Tibial artery (tissue), 4 donors: ENCODE results near the gene PCSK5.

Experiments used
- DNase-seq, 2 donors: peaks; one replicate each; pipeline ENCODE4 v3.0.0-alpha.2; 2019
- H3K27ac ChIP-seq, 2 donors: fragments of 200-600 bp; sonication (generic) in 1 of 2; 1 replicate in 1 of 2; 2 replicates in 1 of 2; pipeline ENCODE4 v1.5.1; 2018 to 2019; ENCODE audit warnings: mild to moderate bottlenecking in 1 of 2
- H3K27me3 ChIP-seq, 2 donors: fragments of 200-600 bp; sonication (generic) in 1 of 2; one replicate each; pipeline versions ENCODE4 v1.5.1 to v1.6.0; 2016 to 2019
- H3K36me3 ChIP-seq, 3 donors: fragments of 200-600 bp; sonication (generic) in 2 of 3; one replicate each; pipeline ENCODE4 v1.5.1; 2016 to 2019; ENCODE audit warnings: mild to moderate bottlenecking in 2 of 3
- H3K4me1 ChIP-seq, 4 donors: fragments of 200-600 bp; sonication (generic) in 2 of 4; 1 replicate in 3 of 4; 2 replicates in 1 of 4; pipeline ENCODE4 v1.5.1; 2016 to 2019
- H3K4me3 ChIP-seq, 2 donors: fragments of 200-600 bp; sonication (generic) in 1 of 2; 1 replicate in 1 of 2; 2 replicates in 1 of 2; pipeline ENCODE4 v1.5.1; 2018 to 2019; ENCODE audit warnings: mild to moderate bottlenecking in 2 of 2
- H3K9me3 ChIP-seq, 3 donors: fragments of 200-600 bp; sonication (generic) in 1 of 3; one replicate each; pipeline ENCODE4 v1.5.1; 2016 to 2019
- CTCF ChIP-seq, 2 experiments: fragments of 200-600 bp in 1 of 2; fragments of 450-650 bp in 1 of 2; IDR thresholded peaks; one replicate each; pipeline ENCODE4 v1.5.1; 2017 to 2019; ENCODE audit warnings: antibody characterized with exemption in 2 of 2, mild to moderate bottlenecking in 1 of 2, moderate library complexity in 1 of 2
- intact Hi-C: fragments of 100-400 bp; cut with DNase I; formaldehyde crosslinking; loops from one replicate; pipeline ENCODE4 v1.15.0; 2023; ENCODE audit warnings: low total_unique reads

PCSK5 gene

GRCh38 chr9:75851917-75852316 lies 38.6 kb upstream of the PCSK5 start:
- no peaks in the 10 kb centered on the region for H3K36me3 ChIP-seq
- TF ChIP-seq CTCF (IDR thresholded peaks at IDR 0.05), result no peak
- intact Hi-C loops, result no loop called here
- DNase-seq, result no peak
- H3K4me3 ChIP-seq, result no peak overlapping the region
- H3K27me3 ChIP-seq, result no peaks in the 10 kb centered on the region
- no peak overlapping the region for H3K27ac ChIP-seq
- peaks cover 0 to 11% (median 0%) of the 10 kb centered on the region in 4 donors for H3K4me1 ChIP-seq
- no peaks in the 10 kb centered on the region for H3K9me3 ChIP-seq

DNA sequence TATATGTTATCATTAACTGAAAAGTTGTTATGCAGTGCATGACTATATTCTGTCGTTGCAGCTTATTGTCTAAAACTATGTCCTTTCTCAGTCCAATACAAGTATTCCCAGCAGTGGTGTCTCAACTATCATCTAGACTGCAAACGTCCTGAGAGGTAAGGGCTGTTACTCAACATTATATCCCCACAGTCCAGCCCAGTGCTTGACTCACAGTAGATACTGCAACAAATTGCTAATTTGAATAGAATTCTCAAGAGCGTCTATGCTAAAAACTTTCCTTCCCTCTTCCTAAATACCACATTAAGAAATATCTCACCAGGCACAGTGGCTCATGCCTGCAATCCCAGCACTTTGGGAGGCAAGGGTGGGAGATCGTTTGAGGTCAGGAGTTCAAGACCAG lies 37.7 kb upstream of the PCSK5 start:
- no peaks in the 10 kb centered on the region for H3K27me3 ChIP-seq

DNA sequence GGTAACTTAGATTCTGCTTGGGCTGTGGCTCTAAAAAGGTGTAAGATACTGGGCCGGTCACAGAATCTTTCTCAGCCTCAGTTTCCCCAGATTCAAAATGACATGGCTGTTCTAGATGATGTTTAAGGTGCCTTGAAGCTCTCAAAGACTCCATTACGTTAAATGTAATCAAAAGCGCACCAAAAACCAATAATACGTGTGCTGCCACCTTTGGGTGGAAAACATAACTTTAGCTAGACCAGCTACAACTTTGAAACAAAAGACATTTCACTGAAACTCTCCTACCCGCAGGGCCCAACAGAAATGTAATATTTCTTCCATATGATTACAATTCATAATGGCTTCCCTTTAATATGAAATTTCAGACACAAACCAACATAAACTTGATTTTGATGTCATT lies 35.0 kb upstream of the PCSK5 start:
- H3K36me3 ChIP-seq, result no peaks in the 10 kb centered on the region
- H3K27me3 ChIP-seq, result no peaks in the 10 kb centered on the region
- TF ChIP-seq CTCF (IDR thresholded peaks at IDR 0.05), result peak; percentile 57 to 68
- intact Hi-C loops, result no loop called here
- no peaks in the 10 kb centered on the region for H3K9me3 ChIP-seq
- H3K4me1 ChIP-seq, result peaks cover 0 to 7% (median 0%) of the 10 kb centered on the region in 4 donors
- H3K27ac ChIP-seq, result no peak overlapping the region
- DNase-seq, result no peak
- H3K4me3 ChIP-seq, result no peak overlapping the region

More for the DNA sequence above, 37.7 kb upstream of the PCSK5 start:
- Histone ChIP-seq H3K9me3 (no peaks in the 10 kb centered on the region), H3K27ac (no peak overlapping the region), H3K4me3 (no peak overlapping the region), H3K4me1 (peaks cover 0 to 7% (median 0%) of the 10 kb centered on the region in 4 donors), H3K36me3 (no peaks in the 10 kb centered on the region)
- TF ChIP-seq CTCF (IDR thresholded peaks at IDR 0.05), result no peak
- intact Hi-C loops, result no loop called here
- no peak for DNase-seq

DNA sequence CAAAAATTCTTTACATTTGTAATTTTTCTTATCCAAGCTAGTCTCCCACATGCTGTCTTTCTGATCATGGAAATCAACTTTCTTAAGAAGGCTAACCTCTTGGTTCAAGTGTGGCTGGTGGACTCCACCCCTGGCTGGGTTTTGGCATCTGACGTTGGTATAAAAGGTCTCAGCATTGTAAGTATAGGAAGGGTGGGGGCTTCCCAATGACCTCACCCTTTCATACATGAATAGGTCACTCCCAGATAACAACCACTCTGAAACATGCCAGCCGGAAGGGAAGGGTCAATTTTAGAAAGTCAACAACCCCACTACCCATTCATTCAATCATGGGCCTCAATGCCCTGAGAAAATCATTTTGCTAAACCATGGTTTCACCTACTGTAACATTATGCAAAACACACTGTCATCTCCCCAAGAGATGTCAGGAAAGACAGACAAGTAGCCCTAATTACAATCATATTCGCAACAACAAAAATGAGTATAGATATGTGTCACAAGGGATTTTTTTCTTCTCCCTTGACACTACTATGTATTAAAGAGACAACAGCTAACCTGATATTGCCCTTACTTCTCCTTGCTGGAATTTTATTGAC lies 31.9 kb upstream of the PCSK5 start:
- intact Hi-C loops, result no loop called here
- no peak for DNase-seq
- no peaks in the 10 kb centered on the region for H3K36me3 ChIP-seq
- TF ChIP-seq CTCF (IDR thresholded peaks at IDR 0.05), result no peak
- H3K4me3 ChIP-seq, result no peak overlapping the region
- H3K9me3 ChIP-seq, result no peaks in the 10 kb centered on the region
- H3K4me1 ChIP-seq, result peaks cover 0 to 7% (median 0%) of the 10 kb centered on the region in 4 donors
- H3K27ac ChIP-seq, result no peak overlapping the region
- no peaks in the 10 kb centered on the region for H3K27me3 ChIP-seq

DNA sequence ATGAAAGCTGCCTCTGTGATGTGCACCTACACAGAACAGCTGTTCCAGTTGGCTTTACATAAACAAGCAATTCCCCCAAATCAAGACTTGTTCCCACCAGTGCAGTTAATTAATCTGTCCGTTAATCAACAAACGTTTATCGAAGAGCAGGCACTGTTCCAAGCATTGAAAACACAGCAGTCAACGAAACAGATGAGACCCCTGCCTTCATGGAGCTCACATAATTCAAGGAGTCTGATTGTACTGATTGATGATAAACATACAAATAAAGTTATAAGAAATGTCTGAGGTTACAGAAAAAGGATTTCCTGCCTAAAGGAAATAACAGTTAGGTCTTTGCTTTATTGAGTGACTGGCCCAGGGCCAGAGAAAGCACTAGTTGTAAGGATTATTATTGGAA lies 26.2 kb upstream of the PCSK5 start:
- no peaks in the 10 kb centered on the region for H3K36me3 ChIP-seq
- no peak overlapping the region for H3K4me3 ChIP-seq
- no peak for DNase-seq
- H3K27ac ChIP-seq, result no peak overlapping the region
- H3K4me1 ChIP-seq, result no peaks in the 10 kb centered on the region
- intact Hi-C loops, result loop anchor here (10.0 kb wide), 2 partner anchors 259 to 431 kb away; no protein-coding TSS in a partner anchor
- TF ChIP-seq CTCF (IDR thresholded peaks at IDR 0.05), result no peak
- H3K9me3 ChIP-seq, result no peaks in the 10 kb centered on the region
- no peaks in the 10 kb centered on the region for H3K27me3 ChIP-seq
